Nephron progenitor cell (in vitro differentiated cells): ENCODE data around the gene CENPP.

Experiments used
- DNase-seq: peaks from one replicate; pipeline ENCODE4 v3.0.0; 2021
- H3K27ac Mint-ChIP-seq: 2 replicates; pipeline ENCODE4 v1.8.0; 2021; ENCODE audit warnings: mild to moderate bottlenecking, moderate library complexity, mixed read lengths
- H3K27me3 Mint-ChIP-seq: 2 replicates; pipeline ENCODE4 v1.8.0; 2021; ENCODE audit warnings: mild to moderate bottlenecking, low read depth, mixed read lengths; ENCODE audit not compliant: poor library complexity
- H3K36me3 Mint-ChIP-seq: 2 replicates; pipeline ENCODE4 v1.8.0; 2021; ENCODE audit warnings: low read depth, mixed read lengths
- H3K4me1 Mint-ChIP-seq: 2 replicates; pipeline ENCODE4 v1.8.0; 2021; ENCODE audit warnings: mixed read lengths
- H3K4me3 Mint-ChIP-seq: 2 replicates; pipeline ENCODE4 v1.8.0; 2021; ENCODE audit warnings: mild to moderate bottlenecking, moderate library complexity, mixed read lengths
- H3K9me3 Mint-ChIP-seq: 2 replicates; pipeline ENCODE4 v1.8.0; 2021; ENCODE audit warnings: mild to moderate bottlenecking, moderate library complexity, mixed read lengths
- CTCF ChIP-seq: fragments of 200-600 bp; sonication (generic); IDR thresholded peaks from 2 replicates; pipeline ENCODE4 v1.5.0; 2021; ENCODE audit warnings: antibody characterized with exemption

The CENPP gene

GRCh38 chr9:92468206-92468605 lies 142.5 kb downstream of the CENPP start:
- no peak overlapping the region for H3K27ac Mint-ChIP-seq
- H3K27me3 Mint-ChIP-seq, result no peaks in the 10 kb centered on the region
- H3K4me3 Mint-ChIP-seq, result no peak overlapping the region
- H3K4me1 Mint-ChIP-seq, result no peaks in the 10 kb centered on the region
- no peaks in the 10 kb centered on the region for H3K9me3 Mint-ChIP-seq
- no peak for DNase-seq
- H3K36me3 Mint-ChIP-seq, result no peaks in the 10 kb centered on the region
- no peak for TF ChIP-seq CTCF

DNA sequence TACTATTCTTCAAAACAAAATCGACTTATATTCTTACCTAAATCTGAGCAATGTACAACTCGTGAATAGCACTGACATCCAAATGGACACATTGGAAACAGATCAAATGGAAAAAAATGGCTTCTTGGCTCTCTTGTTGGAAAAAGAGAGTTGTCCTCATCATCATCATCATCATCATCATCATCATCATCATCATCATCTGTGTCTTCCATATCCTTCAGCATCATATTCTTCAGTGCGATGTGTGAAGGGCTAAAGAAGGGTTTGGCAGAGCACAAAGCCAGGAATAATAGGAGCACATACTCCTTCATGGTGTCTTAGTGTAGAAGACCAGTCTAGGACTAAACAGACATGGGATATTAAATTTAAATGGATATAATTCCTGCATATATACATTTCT lies 148.8 kb downstream of the CENPP start:
- no peak overlapping the region for H3K4me3 Mint-ChIP-seq
- H3K27ac Mint-ChIP-seq, result no peak overlapping the region
- no peaks in the 10 kb centered on the region for H3K4me1 Mint-ChIP-seq
- no peaks in the 10 kb centered on the region for H3K36me3 Mint-ChIP-seq
- no peaks in the 10 kb centered on the region for H3K9me3 Mint-ChIP-seq
- no peak for DNase-seq
- TF ChIP-seq CTCF, result no peak
- no peaks in the 10 kb centered on the region for H3K27me3 Mint-ChIP-seq

DNA sequence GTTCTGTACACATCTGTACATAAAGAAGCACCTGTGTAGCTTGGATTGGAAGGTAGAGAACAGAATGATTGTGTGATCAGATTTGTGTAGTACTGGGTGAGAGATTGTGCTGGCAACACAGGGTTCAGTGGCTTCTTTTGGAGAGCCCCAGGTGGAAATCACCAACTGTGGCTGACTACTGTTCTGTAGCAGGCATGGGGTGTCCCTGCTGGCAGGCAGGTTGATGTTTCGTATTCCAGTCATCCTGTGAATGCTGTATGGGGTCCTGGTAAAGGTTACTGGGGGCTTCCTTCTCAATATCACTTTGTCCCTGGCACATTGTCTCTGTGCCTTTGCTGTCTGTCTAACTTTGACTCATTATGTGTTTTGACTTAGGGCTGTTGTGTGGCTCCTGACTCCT lies 151.2 kb downstream of the CENPP start:
- no peaks in the 10 kb centered on the region for H3K9me3 Mint-ChIP-seq
- no peak for DNase-seq
- H3K36me3 Mint-ChIP-seq, result no peaks in the 10 kb centered on the region
- no peak overlapping the region for H3K4me3 Mint-ChIP-seq
- H3K4me1 Mint-ChIP-seq, result peaks cover 6% of the 10 kb centered on the region
- no peak overlapping the region for H3K27ac Mint-ChIP-seq
- H3K27me3 Mint-ChIP-seq, result no peaks in the 10 kb centered on the region
- no peak for TF ChIP-seq CTCF

- Mint-ChIP-seq H3K27ac (no peak overlapping the region), H3K4me1 (peaks cover 6% of the 10 kb centered on the region), H3K36me3 (no peaks in the 10 kb centered on the region), H3K4me3 (no peak overlapping the region), H3K27me3 (no peaks in the 10 kb centered on the region), H3K9me3 (no peaks in the 10 kb centered on the region)
- no peak for DNase-seq
- TF ChIP-seq CTCF, result no peak
Observed at GRCh38 chr9:92478783-92479182, 153.0 kb downstream of the CENPP start.

DNA sequence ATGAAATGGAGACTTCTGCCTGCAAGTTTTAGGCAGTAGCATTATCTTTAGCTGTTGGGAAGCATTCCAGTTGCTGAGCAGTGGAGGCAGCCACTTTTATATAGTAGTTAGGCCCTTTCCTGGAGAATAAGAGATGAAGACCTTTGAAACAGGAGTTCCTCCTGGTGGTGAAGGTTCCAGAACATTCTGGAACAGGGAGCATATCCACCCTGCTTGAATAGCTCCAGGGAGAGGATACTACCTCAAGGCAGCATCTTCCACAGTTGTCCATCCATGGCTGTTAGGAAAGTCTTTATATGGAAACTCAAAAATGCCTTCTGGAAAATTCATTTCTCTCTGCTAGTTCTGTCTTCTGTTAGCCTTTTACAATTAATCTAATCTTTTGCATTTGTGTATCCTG lies 153.6 kb downstream of the CENPP start:
- no peak for TF ChIP-seq CTCF
- peaks cover 6% of the 10 kb centered on the region for H3K4me1 Mint-ChIP-seq
- no peak for DNase-seq
- no peaks in the 10 kb centered on the region for H3K36me3 Mint-ChIP-seq
- H3K27me3 Mint-ChIP-seq, result no peaks in the 10 kb centered on the region
- H3K4me3 Mint-ChIP-seq, result no peak overlapping the region
- H3K9me3 Mint-ChIP-seq, result no peaks in the 10 kb centered on the region
- no peak overlapping the region for H3K27ac Mint-ChIP-seq

DNA sequence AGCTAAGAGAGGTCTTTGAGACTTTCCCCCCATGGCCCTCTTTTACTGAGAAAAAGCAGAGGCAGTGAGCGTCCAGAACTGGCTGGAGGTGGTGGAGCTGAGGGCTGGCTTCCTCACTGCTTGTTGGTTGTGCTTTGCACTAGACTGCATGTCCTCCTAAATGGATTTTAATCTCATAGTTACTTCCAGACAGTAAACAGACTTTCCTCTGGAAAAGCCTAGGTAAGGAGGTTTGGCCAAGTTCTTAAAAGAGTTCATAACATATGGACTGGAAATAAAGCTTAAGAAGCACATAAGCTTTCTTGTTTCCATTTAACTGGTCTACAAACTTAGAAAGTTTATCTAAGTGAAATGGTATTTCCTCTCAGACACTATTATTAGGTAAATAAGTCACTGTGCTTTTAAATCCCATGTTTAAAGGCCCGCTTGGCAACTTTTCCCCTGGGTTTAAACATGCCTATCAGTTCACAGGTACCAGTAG lies 154.6 kb downstream of the CENPP start:
- H3K9me3 Mint-ChIP-seq, result no peaks in the 10 kb centered on the region
- peaks cover 6% of the 10 kb centered on the region for H3K4me1 Mint-ChIP-seq
- no peak for TF ChIP-seq CTCF
- no peak for DNase-seq
- H3K4me3 Mint-ChIP-seq, result no peak overlapping the region
- no peaks in the 10 kb centered on the region for H3K36me3 Mint-ChIP-seq
- H3K27me3 Mint-ChIP-seq, result no peaks in the 10 kb centered on the region
- no peak overlapping the region for H3K27ac Mint-ChIP-seq
